ENCODE results near the gene ZNF578. TPM values are rescaled to one million over a fixed set of nuclear protein-coding genes. Genes with fewer than 3 reads are reported as not detected.

Gene ZNF578
- not detected in 3 replicates for total RNA-seq
- long read RNA-seq, partial matches to known transcripts = 2 of 3 reads
- long read RNA-seq, other reads (novel, unspliced or antisense) = 1 of 3 reads

DNA sequence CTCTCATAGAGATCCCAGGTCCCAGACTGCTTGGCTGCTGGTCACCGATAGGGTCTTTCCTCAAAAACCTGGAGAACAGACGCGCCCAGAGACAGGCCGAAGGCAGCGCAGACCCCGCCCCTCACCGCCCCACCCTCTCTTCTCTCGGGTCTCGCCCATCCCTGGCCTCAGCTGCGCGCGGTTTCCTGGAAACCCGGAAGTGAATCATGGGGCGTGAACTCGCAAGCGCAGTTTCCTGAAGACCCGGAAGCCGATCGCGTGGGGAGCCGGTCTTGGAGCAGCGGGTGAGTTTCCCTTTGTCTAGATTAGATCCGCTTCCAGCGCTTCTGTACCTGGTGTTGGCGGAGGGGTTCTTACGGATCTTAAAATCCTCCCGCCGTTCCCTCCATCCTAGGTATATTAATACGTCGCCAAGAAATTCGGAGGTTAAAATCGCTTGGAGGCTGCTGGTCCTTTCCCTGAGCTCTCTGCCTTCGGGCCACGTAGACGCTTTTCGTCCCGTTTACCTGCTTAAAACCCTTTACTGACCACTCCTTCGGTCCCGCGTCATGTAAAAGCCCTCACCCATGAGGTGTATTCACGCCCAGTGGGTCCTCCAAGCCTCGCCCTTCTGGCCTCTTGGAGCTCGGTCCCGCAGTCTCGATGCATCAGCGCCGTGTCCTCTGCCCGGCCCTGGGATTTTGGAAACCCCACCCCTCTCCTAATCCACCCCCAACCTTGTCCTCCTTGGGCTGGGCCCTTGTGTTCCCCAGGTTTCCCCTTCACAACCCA, at the start of gene ZNF578:
Gene ZNF578 (plus strand): TSS at position 230 of the 771 bp plus-strand sequence. CDS start 48,293 bp downstream, outside the sequence.
- peaks cover 72% of the 10 kb centered on the region for H3K9me3 Mint-ChIP-seq (ENCODE audit: low read depth)
- no peaks in the 10 kb centered on the region for H3K4me1 Mint-ChIP-seq (ENCODE audit: low read depth)
- no peak within 1 kb of the TSS for H3K27ac Mint-ChIP-seq (ENCODE audit: unreplicated experiment)
- TF ChIP-seq, protein P1, sequence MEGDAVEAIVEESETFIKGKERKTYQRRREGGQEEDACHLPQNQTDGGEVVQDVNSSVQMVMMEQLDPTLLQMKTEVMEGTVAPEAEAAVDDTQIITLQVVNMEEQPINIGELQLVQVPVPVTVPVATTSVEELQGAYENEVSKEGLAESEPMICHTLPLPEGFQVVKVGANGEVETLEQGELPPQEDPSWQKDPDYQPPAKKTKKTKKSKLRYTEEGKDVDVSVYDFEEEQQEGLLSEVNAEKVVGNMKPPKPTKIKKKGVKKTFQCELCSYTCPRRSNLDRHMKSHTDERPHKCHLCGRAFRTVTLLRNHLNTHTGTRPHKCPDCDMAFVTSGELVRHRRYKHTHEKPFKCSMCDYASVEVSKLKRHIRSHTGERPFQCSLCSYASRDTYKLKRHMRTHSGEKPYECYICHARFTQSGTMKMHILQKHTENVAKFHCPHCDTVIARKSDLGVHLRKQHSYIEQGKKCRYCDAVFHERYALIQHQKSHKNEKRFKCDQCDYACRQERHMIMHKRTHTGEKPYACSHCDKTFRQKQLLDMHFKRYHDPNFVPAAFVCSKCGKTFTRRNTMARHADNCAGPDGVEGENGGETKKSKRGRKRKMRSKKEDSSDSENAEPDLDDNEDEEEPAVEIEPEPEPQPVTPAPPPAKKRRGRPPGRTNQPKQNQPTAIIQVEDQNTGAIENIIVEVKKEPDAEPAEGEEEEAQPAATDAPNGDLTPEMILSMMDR (IDR thresholded peaks at IDR 0.05) = no peak
- no peak within 1 kb of the TSS for H3K4me3 Mint-ChIP-seq (ENCODE audit: unreplicated experiment)
- no peaks in the 10 kb centered on the region for H3K27me3 Mint-ChIP-seq (ENCODE audit: low read depth)
- DNase-seq (ENCODE audit: low spot score) = no peak
- peaks cover 5% of the 10 kb centered on the region for H3K36me3 Mint-ChIP-seq (ENCODE audit: low read depth)

DNA sequence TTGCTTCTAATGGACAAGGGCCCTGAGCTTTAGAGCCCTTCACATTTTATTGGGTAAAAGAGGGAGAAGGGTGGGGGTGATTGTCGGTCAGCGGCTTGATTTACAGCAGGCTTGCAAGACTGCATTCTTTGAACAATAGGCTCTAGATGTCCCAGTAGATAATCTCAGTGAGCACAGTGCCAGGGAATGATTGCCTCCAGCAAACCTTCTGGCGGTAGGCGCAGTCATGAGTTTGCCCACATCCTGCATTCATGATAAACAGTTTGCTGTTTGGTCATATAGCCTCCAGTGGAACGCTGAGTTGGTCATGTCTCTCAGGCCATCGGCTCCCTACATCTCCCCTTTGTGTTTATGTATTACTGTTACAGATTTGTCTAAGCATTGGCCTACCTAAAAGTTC, 43.1 kb upstream of the ZNF578 start:
- Mint-ChIP-seq H3K27me3 (ENCODE audit: low read depth) (no peaks in the 10 kb centered on the region), H3K9me3 (ENCODE audit: low read depth) (peaks cover 70% of the 10 kb centered on the region), H3K4me1 (ENCODE audit: low read depth) (no peaks in the 10 kb centered on the region), H3K27ac (ENCODE audit: unreplicated experiment) (no peak overlapping the region), H3K36me3 (ENCODE audit: low read depth) (peaks cover 3% of the 10 kb centered on the region), H3K4me3 (ENCODE audit: unreplicated experiment) (no peak overlapping the region)
- DNase-seq (ENCODE audit: low spot score) = no peak
- TF ChIP-seq, protein P1 (IDR thresholded peaks at IDR 0.05) = no peak

DNA sequence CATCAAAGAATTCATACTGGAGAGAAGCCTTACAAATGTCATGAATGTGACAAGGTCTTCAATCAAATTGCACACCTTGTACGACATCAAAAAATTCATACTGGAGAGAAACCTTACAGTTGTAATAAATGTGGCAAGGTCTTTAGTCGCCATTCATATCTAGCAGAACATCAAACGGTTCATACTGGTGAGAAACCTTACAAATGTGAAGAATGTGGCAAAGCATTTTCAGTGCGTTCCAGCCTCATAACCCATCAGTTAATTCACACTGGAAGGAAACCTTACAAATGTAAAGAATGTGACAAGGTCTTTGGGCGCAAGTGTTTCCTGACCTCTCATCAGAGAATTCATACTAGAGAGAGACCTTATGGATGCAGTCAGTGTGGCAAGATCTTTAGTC, 37.6 kb upstream of the ZNF578 start:
- TF ChIP-seq, protein P1 (IDR thresholded peaks at IDR 0.05) = no peak
- Mint-ChIP-seq H3K36me3 (ENCODE audit: low read depth) (peaks cover 3% of the 10 kb centered on the region), H3K4me1 (ENCODE audit: low read depth) (no peaks in the 10 kb centered on the region), H3K27me3 (ENCODE audit: low read depth) (no peaks in the 10 kb centered on the region), H3K9me3 (ENCODE audit: low read depth) (peaks cover 80% of the 10 kb centered on the region), H3K27ac (ENCODE audit: unreplicated experiment) (no peak overlapping the region), H3K4me3 (ENCODE audit: unreplicated experiment) (no peak overlapping the region)
- DNase-seq (ENCODE audit: low spot score) = no peak

DNA sequence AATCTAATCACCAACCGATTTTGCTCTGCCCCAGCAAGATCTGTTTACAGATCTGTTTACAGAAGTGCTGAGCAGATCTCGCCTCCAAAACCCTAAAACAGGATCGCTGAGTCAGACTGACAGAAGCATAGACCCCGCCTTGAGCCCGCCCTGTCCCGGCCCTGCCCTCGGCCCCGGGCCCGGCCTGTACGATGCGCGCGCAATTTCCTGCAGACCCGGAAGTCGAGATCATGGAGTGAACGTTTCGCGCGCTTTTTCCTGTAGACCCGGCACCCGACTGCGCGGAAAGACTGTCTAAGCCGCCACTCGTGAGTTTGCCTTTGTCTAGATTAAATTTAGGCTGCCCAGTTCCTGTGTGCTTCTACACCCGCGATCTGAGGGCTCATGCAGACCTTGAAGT, 24.4 kb upstream of the ZNF578 start, which contains the start of gene ZNF534:
Gene ZNF534 (plus strand): TSS at position 212 of the 400 bp plus-strand sequence. CDS start 2,327 bp downstream, outside the sequence.
- no peaks in the 10 kb centered on the region for H3K4me1 Mint-ChIP-seq (ENCODE audit: low read depth)
- no peak within 1 kb of the TSS for H3K4me3 Mint-ChIP-seq (ENCODE audit: unreplicated experiment)
- H3K9me3 Mint-ChIP-seq (ENCODE audit: low read depth) = peaks cover 60% of the 10 kb centered on the region
- TF ChIP-seq, protein P1 (IDR thresholded peaks at IDR 0.05) = no peak
- H3K27me3 Mint-ChIP-seq (ENCODE audit: low read depth) = no peaks in the 10 kb centered on the region
- DNase-seq (ENCODE audit: low spot score) = no peak
- H3K36me3 Mint-ChIP-seq (ENCODE audit: low read depth) = peaks cover 3% of the 10 kb centered on the region
- no peak within 1 kb of the TSS for H3K27ac Mint-ChIP-seq (ENCODE audit: unreplicated experiment)

DNA sequence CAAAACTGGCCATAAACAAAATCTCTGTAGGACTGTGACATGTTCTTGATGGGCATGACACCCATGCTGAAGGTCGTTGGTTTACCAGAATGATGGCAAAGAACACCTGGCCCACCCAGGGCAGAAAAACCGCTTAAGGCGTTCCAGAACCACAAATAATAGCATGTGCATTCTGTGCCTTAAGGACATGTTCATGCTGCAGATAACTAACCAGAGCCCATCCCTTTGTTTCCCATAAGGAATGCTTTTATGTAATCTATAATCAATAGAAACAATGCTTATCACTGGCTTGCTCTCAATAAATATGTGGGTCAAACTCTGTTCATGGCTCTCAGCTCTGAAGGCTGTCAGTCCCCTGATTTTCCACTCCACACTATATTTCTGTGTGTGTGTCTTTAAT, 11.2 kb upstream of the ZNF578 start:
- H3K27me3 Mint-ChIP-seq (ENCODE audit: low read depth) = no peaks in the 10 kb centered on the region
- H3K4me3 Mint-ChIP-seq (ENCODE audit: unreplicated experiment) = no peak overlapping the region
- no peaks in the 10 kb centered on the region for H3K4me1 Mint-ChIP-seq (ENCODE audit: low read depth)
- no peak overlapping the region for H3K27ac Mint-ChIP-seq (ENCODE audit: unreplicated experiment)
- H3K9me3 Mint-ChIP-seq (ENCODE audit: low read depth) = peaks cover 68% of the 10 kb centered on the region
- TF ChIP-seq, protein P1 (IDR thresholded peaks at IDR 0.05) = no peak
- DNase-seq (ENCODE audit: low spot score) = no peak
- H3K36me3 Mint-ChIP-seq (ENCODE audit: low read depth) = no peaks in the 10 kb centered on the region

Data from chondrocyte (in vitro differentiated cells).